ENCODE data around the gene ESRP2.

ESRP2 gene

DNA sequence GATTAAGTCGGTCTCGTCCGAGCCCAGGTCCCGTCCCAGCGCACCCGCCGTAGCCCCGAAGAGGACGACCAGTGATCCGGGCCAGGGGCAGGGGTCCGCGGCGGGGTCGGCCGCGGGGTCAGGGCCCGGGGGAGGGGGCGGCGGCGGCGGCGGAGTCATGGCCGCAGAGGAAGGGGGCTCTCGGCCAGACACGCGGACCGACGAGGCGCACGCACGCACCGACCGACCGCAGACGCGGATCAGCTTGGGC is at the start of gene ESRP2:
Gene ESRP2 (minus strand): TSS at position 241 of the 250 bp plus-strand sequence. CDS start 82 bp downstream, at position 159.
- DNase-seq, result no peak

DNA sequence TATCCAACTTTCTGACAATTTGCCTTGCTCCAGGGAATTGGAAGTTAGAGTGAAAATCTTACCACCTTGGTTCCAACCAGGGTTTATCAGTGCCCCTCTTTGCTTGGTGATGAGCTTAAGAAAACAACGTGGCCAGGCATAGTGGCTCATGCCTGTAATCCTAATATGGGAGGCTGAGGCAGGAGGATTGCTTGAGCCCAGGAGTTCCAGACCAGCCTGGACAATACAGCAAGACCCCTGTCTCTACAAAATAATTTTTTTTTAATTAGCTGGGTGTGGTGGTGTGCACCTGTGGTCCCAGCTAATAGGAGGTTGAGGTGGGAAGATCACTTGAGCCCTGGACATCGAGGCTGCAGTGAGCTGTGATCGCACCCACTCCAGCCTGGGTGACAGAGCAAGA is 49.8 kb upstream of the ESRP2 start:
- DNase-seq, result no peak

DNA sequence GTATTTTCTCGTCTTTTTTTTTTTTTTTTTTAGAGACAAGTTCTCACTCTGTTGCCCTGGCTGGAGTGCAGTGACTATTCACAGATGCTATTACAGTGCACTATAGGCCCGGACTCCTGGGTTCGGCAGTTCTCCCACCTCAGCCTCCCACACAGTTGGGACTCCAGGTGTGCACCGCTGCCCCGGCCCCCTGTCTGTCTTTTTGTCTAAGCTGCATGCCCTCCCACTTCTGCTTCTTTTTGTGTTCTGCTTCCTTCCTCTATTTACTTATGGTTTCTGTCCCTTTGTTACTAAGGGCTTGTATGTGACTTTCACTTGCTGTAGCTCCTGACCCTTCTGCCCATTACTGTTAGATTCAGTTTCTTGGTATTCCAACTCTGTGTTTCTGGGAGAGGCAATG is 48.9 kb upstream of the ESRP2 start:
- peak; percentile 74 for DNase-seq

DNA sequence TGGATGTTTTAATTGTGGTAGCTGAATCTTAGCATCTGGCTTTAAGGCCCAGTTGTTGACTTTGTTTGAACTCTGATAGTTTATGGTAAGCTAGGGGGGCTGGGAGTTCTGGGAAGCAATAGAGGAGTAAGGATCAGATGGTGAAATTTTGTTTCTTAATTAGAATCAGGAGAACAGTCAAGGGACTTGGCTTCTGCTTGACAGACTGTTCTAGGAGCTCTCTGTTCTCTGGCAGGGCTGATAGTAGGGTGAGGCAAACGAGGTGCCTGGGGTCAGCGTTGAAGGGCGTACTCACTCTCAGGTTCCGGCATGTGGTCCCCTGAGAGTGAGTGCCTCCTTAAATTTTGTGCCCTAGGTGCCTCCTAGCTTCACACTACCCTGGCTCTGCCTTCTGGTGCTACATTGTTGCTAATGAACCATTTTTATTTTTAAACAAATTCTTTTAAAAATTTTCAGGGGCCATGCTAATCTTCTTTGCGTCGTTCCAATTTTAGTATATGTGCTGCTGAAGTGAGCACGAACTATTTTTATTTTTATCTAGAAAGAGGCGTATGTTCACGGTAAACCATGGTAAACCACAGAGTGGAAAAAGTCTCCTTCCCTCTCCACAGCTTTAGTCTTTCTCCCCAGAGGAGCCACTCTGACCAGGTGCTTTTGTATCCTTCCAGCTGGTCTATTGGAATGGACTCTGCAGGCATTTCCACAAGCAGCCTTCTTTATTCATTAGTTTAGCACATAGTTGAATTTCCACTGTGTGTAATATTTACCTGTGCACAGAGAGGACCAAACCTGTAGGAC is 48.1 kb upstream of the ESRP2 start:
- no peak for DNase-seq

DNA sequence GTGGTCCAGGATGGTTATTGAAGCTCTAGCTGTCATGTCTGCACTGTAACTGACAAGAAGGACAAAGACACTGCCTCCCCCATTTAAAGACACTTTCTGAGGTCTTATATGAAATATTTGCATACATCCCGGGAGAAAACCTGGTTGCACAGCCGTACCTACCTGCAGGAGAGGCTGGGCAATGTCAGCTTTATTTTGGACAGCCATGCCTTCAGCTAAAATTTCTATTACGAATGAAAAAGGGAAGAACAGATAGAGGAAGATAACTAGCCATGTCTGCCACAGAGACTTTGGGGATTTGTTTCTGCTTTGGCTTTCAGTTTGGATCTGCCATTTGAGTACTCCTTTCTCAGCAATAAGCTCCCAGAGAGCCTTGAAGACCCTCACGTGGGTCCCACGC is 47.4 kb upstream of the ESRP2 start:
- no peak for DNase-seq

DNA sequence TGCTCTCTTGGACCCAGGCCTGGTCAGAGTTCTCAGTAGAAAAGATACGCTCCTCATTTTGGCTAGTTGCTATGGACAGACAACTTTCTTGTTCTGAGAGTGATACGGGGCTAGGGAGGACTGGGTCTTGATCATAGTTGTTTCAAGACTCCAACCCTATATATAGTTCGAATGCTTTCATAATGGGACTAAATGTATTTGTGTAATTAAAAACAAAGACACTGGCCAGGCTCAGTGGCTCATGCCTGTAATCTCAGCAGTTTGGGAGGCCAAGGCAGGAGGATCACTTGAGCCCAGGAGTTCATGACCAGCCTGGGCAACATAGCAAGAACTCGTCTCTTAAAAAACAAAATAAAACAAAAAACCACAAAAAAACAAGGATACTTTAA is 46.1 kb upstream of the ESRP2 start:
- DNase-seq, result no peak

DNA sequence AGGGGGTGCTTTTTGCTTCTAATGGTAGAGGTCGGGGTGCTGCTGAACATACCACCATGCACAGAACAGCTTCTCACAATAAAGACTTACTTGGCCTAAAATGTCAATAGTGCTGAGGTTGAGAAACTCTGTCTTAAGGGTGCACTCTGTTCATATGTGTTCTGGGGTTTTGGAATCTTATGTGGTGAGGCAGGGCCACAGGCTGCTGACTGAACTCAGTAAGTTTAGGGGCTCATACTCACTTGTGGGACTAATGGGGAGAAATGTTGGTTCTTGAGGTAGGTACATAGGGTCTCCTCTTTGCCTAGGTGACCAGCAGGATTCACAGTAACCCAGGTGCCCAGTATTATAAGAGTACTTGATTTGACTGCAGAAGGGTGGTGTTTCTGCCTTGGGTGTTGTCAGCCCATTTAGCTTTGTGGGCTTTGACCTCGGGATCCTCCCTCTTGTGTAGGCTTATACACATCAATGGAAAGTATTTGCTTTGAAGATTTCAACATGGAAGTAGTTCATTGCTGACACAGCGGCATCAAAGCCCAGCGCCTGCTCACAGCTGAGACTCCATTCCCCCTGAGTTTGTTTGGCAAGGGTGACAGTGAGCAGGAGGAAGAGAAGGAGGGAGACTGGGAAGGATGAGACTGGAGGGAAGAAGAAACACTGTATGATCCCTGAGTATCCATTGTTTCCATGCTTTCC is 45.6 kb upstream of the ESRP2 start:
- no peak for DNase-seq

DNA sequence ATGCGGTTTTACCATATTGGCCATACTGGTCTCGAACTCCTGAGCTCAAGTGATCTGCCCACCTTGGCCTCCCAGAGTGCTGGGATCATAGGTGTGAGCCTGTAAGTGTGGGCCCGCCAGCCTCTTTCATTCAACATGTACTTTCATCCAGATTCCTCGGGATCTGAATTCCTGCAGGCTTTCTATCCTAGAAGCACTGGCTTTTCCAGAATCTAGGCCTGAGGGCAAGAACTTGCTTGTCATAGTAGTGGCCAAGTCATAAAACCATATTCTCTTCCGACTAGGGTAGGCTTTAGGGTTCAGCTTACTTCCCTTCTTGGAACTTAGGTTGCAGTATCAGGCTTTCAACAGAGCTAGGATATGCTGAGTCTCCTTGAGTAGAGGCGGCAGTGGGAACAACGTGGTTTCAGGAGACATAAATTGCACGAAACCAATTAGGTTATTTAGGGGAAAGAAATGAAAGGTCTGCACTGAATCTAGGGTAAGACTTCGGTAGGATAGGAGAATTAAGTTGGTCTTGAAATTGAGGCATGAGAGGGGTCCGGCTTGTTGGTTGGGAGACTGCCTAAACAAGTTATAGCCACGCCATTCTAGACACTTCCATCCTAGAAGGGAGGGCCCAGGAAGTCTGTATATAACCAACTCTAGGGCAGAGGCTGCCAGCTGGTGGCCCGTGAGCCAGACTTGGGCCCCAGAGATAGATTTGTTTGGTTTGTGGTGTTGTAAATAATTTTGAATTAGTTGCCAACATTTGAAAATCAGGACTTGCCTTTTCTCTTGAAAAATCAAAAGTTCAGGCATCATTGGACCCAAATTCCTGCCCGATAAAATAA is 44.0 kb upstream of the ESRP2 start:
- DNase-seq, result peak; percentile 70

DNA sequence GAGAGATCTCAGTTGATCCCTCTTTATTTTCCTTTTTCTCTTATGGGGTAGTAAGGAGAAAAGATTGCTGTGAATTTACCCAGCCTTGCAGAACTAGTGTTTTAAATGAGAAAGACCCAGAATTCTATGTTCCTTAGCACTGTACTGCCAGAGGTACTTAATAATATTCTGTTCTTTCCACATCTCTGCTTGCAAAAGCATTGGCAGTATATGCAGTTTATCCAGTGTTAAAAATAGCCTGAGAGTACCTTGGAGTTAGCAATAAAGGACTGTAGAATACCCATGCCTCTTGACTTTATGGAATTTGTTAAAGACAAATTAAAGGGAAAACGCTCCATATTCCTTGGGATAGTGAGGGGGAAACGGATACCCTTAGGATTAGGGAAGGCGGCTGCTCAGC is 40.3 kb upstream of the ESRP2 start:
- DNase-seq, result no peak

DNA sequence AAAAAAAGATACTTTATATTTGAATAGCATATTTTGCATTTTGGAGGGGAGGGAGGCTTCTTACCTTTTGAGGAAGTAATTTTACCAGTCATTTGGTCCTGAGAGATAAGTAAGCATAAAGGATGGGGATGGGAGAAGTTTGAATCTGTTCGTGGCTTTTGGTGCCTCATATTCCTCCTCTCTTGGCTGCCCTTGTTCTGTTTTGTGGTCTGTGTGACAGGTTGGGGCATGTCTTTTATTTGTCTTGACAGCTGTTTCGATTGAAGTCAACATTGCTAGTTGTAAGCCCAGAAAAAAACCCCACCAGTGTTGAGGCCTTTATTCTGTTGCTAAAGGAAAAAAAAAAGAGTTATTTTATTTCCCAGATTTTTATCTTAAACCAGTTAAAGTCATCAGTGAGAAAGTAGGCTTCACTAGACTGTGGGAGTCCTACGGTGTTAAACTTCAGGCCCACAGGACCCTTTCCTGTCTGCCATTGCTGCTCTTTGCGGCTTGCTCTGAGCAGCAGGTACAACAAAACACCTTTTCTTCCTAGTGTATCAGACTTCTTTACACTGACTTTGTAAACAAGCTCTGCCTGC is 39.8 kb upstream of the ESRP2 start:
- peak; percentile 22 for DNase-seq

DNA sequence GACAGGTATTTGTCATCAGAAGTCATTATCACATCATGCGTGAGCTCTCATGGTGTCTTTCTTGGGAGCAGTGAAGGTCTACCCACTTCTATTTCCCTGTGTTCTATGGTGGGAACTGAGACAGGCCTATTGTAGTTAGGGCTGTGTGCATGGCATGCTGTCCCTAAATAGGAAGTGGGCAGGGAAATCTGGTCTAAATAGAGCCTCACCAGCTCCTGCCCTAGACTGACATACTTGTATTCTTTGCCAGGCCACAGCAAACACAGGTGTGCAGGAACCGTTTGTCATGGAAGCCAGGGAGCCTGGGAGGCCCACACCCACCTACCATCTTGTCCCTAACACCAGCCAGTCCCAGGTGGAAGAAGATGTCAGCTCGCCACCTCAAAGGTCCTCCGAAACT is 38.5 kb upstream of the ESRP2 start:
- DNase-seq, result no peak

DNA sequence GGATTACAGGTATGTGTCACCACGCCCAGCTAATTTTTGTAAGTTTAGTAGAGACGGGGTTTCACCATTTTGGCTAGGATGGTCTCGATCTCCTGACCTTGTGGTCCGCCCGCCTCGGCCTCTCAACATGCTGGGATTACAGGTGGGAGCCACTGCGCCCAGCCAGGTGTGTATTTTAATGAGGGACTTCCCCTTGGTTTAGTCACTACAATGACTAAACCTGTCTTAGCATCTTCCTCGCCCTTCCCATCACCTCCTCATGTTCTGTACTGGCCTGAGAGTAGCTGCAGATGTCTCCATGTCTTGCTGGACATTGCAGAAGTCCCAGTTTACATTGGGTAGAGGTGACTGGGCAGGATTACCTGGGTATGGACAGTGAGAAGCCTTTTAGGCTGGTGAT is 38.0 kb upstream of the ESRP2 start:
- DNase-seq, result no peak

DNA sequence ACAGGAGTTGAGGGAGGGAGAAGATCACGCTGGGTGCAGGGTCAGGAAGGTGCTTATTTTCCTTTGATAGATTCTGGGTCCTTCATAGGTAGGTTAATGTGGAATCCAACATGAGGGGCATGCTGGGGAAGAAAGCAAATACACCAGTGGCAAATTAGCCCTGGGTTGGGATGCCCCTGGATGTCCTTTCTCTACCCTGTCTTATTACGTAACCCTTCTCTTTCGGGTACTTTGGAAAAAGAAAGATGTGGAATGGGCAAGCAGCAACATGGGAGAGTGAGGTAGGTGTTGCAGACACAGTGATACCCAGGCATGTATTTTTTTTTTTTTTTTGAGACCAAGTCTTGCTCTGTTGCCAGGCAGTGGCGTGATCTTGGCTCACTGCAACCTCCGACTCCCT is 37.5 kb upstream of the ESRP2 start:
- no peak for DNase-seq

DNA sequence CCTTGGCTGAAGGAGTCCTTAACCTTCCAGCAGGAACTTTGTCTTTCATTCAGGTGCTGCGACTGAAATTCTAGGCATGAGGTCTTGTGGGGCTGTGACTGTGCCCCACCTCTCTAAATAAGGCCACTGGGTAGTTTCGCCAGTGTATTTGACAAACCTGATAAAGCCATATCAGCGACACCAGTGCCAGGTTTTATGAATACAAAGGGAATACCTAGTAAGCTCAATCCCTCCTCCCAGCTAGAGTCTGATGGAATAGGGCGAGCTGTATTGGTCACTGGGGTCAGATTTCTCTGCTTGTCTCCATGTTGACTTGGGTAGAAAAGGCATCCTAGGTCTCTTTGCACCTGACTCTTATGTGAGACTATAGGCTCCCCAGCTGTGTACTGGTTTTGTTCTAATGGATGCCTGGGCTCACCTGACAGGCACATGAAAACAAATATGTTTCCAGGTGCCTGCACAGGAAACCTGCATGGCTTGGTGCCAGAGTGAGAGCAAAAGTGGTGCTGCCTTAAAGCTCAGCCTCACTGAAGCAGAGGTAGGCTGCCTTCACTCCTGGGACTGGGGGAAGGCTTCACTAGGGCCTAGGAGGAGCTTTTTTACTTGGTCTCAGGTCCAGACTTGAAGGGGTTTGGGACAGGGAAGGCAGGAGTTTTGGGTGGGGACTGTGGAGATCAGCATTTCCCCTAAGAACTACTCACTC is 36.7 kb upstream of the ESRP2 start:
- no peak for DNase-seq

DNA sequence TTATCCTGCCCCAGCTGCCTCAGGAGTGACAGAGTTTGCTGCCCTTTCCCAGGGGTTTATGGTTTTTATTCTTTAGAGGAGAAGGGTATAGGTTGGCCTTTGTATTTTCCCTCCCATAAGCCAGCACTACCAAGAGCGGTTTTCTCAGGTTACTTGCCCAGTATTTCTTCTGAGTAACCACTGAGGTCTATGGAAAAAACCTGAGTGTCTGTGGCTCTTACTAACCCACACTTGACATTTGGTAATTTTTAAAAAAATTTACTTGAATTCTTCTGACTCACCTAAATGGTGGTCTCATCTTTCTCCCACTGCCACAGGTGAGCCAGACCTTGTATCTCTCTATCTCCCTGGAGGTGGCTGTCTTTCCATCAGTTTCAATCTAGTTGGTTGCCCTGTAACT is 34.4 kb upstream of the ESRP2 start:
- no peak for DNase-seq

DNA sequence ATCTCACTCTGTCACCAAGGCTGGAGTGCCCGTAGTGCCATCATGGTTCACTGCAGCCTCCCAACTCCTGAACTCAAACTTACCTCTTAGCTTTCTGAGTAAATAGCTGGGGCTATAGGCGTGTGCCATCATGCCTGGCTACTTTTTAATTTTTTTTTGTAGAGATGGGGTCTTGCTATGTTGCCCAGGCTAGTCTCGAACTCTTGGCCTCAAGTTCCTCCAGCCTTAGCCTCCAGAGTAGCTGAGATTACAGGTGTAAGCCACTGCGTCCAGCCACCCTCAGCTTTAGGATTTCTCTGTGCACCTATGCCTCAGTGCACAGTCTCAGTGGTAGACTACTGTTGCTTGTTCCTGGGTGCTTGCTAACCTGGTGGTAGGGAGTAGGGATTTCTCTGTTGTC is 33.9 kb upstream of the ESRP2 start:
- no peak for DNase-seq

DNA sequence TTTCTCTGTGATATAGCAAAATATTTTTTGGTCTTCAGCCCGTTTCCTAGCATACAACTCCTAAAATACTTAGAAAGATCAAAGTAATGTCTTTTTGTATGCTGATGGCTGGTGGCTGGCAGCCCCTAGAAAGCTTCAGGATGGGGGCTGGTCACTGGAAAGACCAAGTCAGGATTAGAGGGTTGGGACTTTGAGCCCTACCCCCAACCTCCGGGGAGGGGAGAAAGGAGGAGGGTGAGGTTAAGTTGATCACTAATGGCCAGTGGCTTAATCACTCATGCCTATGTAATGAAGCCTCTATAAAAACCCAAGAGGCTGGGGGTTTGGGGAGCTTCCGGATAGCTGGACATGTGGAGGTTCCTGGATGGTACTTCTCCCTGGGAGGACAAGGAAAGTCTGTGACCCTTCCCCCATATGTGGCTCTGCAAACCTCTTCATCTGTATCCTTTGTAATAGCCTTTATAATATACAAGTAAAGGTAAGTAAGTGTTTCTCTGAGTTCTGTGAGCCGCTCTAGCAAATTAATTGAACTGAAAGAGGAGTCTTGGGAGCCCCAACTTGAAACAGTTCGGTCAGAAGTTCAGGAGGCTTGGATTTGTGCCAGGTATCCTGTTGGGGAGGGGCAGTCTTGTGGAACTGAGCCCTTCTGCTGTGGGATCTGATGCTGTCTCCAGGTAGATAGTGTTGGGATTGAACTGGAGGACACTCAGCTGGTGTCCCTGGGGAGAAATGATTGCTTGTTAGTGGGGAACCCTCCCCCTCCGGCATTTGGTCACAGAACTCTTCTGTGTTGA is 31.9 kb upstream of the ESRP2 start:
- DNase-seq, result no peak

DNA sequence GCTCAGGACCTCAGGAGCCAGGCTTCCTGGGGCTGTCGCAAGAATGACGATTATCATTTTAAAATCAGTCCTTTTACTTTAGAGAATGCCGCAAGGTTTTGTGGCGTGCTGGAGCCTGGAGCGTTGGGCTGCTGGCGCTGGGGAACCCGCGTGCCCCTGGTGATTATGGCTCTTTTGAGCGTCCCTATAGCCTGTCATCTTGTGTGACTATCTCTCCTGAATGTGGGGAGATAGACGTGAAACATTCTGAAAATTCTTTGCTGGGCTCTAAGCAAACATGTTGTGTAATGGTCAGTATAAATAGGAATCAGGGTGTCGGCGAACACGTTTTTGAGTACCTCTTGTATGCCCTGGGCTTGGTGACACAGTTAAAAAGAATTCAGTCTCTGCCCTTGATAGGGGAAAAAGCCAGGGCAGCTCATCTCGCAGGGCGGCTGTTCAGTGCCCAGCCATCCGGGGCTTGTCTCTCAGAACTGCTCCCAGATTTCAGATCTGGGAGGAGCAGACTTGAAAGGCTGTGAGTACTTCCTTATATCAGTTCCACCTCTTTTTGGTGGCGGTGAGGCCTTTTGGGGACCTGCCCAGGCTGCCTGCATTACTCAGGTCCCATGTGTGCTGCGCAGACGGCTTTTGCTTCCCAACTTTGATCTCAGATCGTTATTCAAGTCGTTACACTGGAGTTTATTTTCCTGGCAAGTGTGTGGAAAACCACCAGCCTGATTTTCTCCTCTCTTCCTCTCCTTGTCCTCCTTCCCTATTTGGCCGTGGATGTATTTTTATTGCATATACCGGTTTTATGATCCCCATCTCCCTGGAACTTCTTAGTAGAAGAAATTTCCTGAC is 29.4 kb upstream of the ESRP2 start:
- DNase-seq, result peak; percentile 70

DNA sequence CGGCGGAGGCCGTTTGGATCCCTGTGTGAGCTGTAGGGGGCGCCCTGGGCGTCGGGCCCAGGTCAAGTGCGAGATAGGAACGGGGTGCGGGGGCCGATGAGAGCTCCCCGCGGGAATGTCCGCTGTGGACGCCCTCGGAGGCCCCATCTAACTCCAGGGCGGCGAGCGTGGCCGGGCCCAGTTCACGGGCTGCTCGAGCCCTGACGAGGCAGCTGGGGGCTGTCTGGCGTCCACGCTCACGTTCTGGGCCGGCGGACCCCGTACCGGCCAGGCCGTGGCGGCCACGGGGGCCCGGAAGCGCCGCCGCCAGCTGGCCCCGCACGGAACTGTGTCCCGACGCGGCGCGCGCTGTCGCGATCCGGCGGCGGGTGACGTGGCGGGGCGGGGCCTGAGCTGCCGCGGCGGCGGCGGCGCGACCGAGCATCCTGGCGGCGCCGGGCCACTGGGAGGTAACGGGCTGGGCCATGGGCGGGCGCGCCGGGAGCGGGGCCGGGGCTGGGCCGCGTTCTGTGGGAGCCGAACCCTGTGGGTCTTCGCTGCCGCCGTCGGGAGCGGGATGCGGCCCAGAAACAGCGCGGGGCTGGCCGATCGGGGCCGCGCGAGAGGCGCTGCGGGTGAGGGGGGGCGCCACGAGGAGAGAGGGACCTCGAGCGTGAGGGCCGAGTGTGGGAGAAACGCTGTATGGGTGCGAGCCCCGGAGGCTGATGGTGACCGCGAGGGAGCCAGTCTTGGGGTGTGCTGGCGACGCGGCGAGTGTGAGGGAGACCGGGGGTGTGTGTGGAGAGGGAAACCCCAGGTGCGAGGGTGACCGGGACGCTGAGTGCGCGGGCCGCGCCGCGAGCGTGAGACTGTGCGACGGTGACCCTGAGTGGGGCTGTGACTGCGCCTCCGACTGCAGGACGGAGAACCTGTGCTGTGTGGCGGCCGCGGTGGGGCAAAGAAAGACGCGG is 28.5 kb upstream of the ESRP2 start, which contains the start of gene SLC7A6:
Gene SLC7A6 (plus strand): TSS at position 399 of the 950 bp plus-strand sequence. CDS start 10,201 bp downstream, outside the sequence.
- peak; percentile 49 for DNase-seq
